T-helper 17 cell (primary cell): ENCODE measurements around the gene FMO5. TPM values are rescaled to one million over a fixed set of nuclear protein-coding genes. Genes with fewer than 3 reads are reported as not detected.
"Not testable (repeated sequence)": the region's sequence is repeated elsewhere in the genome, so short reads cannot be mapped to it uniquely, and the experiment has no call there.

Source experiments
- ATAC-seq: fragments of 150-1000 bp; cut with Tn5 transposase; 2 replicates; pipeline ENCODE4 v1.10.0; 2021; ENCODE audit warnings: mild to moderate bottlenecking, moderate library complexity
- DNase-seq, 3 donors: peaks; one replicate each; pipeline versions ENCODE4 v3.0.0 to v3.0.0-alpha.2; 2020 to 2021
- H3K9me3 ChIP-seq: one replicate; pipeline ENCODE4 v1.7.0; 2013; ENCODE audit warnings: low read length, mild to moderate bottlenecking; ENCODE audit not compliant: control insufficient read depth, poor library complexity, severe bottlenecking
- H3K27ac Mint-ChIP-seq: one replicate; pipeline ENCODE4 v1.8.0; 2022; ENCODE audit warnings: mild to moderate bottlenecking, moderate library complexity, mixed read lengths
- H3K27me3 Mint-ChIP-seq: one replicate; pipeline ENCODE4 v1.8.0; 2022; ENCODE audit warnings: mixed read lengths
- H3K36me3 Mint-ChIP-seq: one replicate; pipeline ENCODE4 v1.8.0; 2022; ENCODE audit warnings: low read depth, mixed read lengths
- H3K4me1 Mint-ChIP-seq: one replicate; pipeline ENCODE4 v1.8.0; 2022; ENCODE audit warnings: mild to moderate bottlenecking, mixed read lengths
- H3K4me3 Mint-ChIP-seq: one replicate; pipeline ENCODE4 v1.8.0; 2022; ENCODE audit warnings: mild to moderate bottlenecking, moderate library complexity, mixed read lengths
- total RNA-seq, 4 donors: library from RNA in 2 of 4; stranded (reverse) in 2 of 4; gene quantifications; one replicate each; pipeline ENCODE4 v1.2.3 and lab custom pipeline; 2022 to 2026

The FMO5 gene
- total RNA-seq, 2 donors from 2014 or later: 1.7 to 1.9 TPM

GRCh38 chr1:147246044-147246690 is 21.0 kb upstream of the FMO5 start:
- no peaks in the 10 kb centered on the region for H3K27me3 Mint-ChIP-seq
- H3K27ac Mint-ChIP-seq: peak overlapping the region; percentile 43
- no peaks in the 10 kb centered on the region for H3K9me3 ChIP-seq
- no peak overlapping the region for H3K4me3 Mint-ChIP-seq
- H3K4me1 Mint-ChIP-seq: peaks cover 39% of the 10 kb centered on the region
- ATAC-seq (no peak), DNase-seq (no peak)
- peaks cover 5% of the 10 kb centered on the region for H3K36me3 Mint-ChIP-seq

GRCh38 chr1:147245586-147246021 is 20.5 kb upstream of the FMO5 start:
- H3K4me3 Mint-ChIP-seq: no peak overlapping the region
- peak overlapping the region; percentile 43 for H3K27ac Mint-ChIP-seq
- ATAC-seq (no peak), DNase-seq (no peak)
- peaks cover 5% of the 10 kb centered on the region for H3K36me3 Mint-ChIP-seq
- H3K9me3 ChIP-seq: no peaks in the 10 kb centered on the region
- peaks cover 39% of the 10 kb centered on the region for H3K4me1 Mint-ChIP-seq
- H3K27me3 Mint-ChIP-seq: no peaks in the 10 kb centered on the region

- H3K27me3 Mint-ChIP-seq: no peaks in the 10 kb centered on the region
- H3K9me3 ChIP-seq: no peaks in the 10 kb centered on the region
- no peak overlapping the region for H3K27ac Mint-ChIP-seq
- peaks cover 36% of the 10 kb centered on the region for H3K4me1 Mint-ChIP-seq
- H3K4me3 Mint-ChIP-seq: no peak overlapping the region
- ATAC-seq: no peak
- peaks cover 5% of the 10 kb centered on the region for H3K36me3 Mint-ChIP-seq
- DNase-seq: no peak
These were observed 20.0 kb upstream of the FMO5 start for GRCh38 chr1:147245129-147245528.

- DNase-seq (no peak), ATAC-seq (no peak)
- Mint-ChIP-seq H3K4me1 (peaks cover 34% of the 10 kb centered on the region), H3K27me3 (peaks cover 8% of the 10 kb centered on the region), H3K27ac (peak overlapping the region; percentile 89), H3K36me3 (peaks cover 9% of the 10 kb centered on the region), H3K4me3 (peak overlapping the region; percentile 95)
- no peaks in the 10 kb centered on the region for H3K9me3 ChIP-seq
These were observed 18.7 kb upstream of the FMO5 start for GRCh38 chr1:147243841-147244240.

GRCh38 chr1:147243228-147243685 is 18.1 kb upstream of the FMO5 start:
- peak overlapping the region; percentile 89 for H3K27ac Mint-ChIP-seq
- H3K9me3 ChIP-seq: no peaks in the 10 kb centered on the region
- peaks cover 9% of the 10 kb centered on the region for H3K36me3 Mint-ChIP-seq
- peak; percentile 4 for ATAC-seq
- peak overlapping the region; percentile 95 for H3K4me3 Mint-ChIP-seq
- peak in 1 of 3 donors; percentile 16 for DNase-seq
- peaks cover 10% of the 10 kb centered on the region for H3K27me3 Mint-ChIP-seq
- H3K4me1 Mint-ChIP-seq: peaks cover 34% of the 10 kb centered on the region

GRCh38 chr1:147242449-147243227 is 17.5 kb upstream of the FMO5 start, which contains the start of gene CHD1L:
Gene CHD1L, plus strand, starts transcription at chr1:147242684. Its CDS starts 20 bp downstream, at chr1:147242704.
- ATAC-seq: peak; percentile 93
- peak; percentile 84 to 93 (median 88) for DNase-seq
- Mint-ChIP-seq H3K4me3 (peak within 1 kb of the TSS; percentile 95), H3K27me3 (peaks cover 10% of the 10 kb centered on the region), H3K4me1 (peaks cover 31% of the 10 kb centered on the region), H3K27ac (peak within 1 kb of the TSS; percentile 89), H3K36me3 (peaks cover 7% of the 10 kb centered on the region)
- no peaks in the 10 kb centered on the region for H3K9me3 ChIP-seq

GRCh38 chr1:147241934-147242448 is 16.9 kb upstream of the FMO5 start:
- peaks cover 7% of the 10 kb centered on the region for H3K36me3 Mint-ChIP-seq
- no peaks in the 10 kb centered on the region for H3K9me3 ChIP-seq
- no peak for DNase-seq
- peak overlapping the region; percentile 95 for H3K4me3 Mint-ChIP-seq
- peak overlapping the region; percentile 77 for H3K27ac Mint-ChIP-seq
- H3K4me1 Mint-ChIP-seq: peaks cover 24% of the 10 kb centered on the region
- H3K27me3 Mint-ChIP-seq: peaks cover 10% of the 10 kb centered on the region
- ATAC-seq: no peak

- peaks cover 15% of the 10 kb centered on the region for H3K4me1 Mint-ChIP-seq
- not testable (repeated sequence) for H3K9me3 ChIP-seq, DNase-seq, H3K4me3 Mint-ChIP-seq, H3K27ac Mint-ChIP-seq, ATAC-seq, H3K36me3 Mint-ChIP-seq
- H3K27me3 Mint-ChIP-seq: peaks cover 10% of the 10 kb centered on the region
These were observed 15.1 kb upstream of the FMO5 start for GRCh38 chr1:147240131-147240721.

GRCh38 chr1:147238925-147239820 is 14.0 kb upstream of the FMO5 start:
- peaks cover 10% of the 10 kb centered on the region for H3K27me3 Mint-ChIP-seq
- peaks cover 13% of the 10 kb centered on the region for H3K4me1 Mint-ChIP-seq
- ATAC-seq: no peak
- H3K36me3 Mint-ChIP-seq: peaks cover 6% of the 10 kb centered on the region
- H3K9me3 ChIP-seq: no peaks in the 10 kb centered on the region
- no peak overlapping the region for H3K27ac Mint-ChIP-seq
- no peak overlapping the region for H3K4me3 Mint-ChIP-seq
- DNase-seq: no peak

- Mint-ChIP-seq H3K4me1 (peaks cover 4% of the 10 kb centered on the region), H3K4me3 (no peak overlapping the region), H3K36me3 (peaks cover 4% of the 10 kb centered on the region), H3K27ac (no peak overlapping the region), H3K27me3 (peaks cover 10% of the 10 kb centered on the region)
- H3K9me3 ChIP-seq: no peaks in the 10 kb centered on the region
- ATAC-seq (no peak), DNase-seq (no peak)
These were observed 13.1 kb upstream of the FMO5 start for GRCh38 chr1:147238053-147238902.

- no peaks in the 10 kb centered on the region for H3K9me3 ChIP-seq
- ATAC-seq (no peak), DNase-seq (no peak)
- Mint-ChIP-seq H3K27ac (no peak overlapping the region), H3K27me3 (peaks cover 10% of the 10 kb centered on the region), H3K4me3 (no peak overlapping the region), H3K4me1 (peaks cover 4% of the 10 kb centered on the region), H3K36me3 (peaks cover 4% of the 10 kb centered on the region)
These were observed 12.0 kb upstream of the FMO5 start for GRCh38 chr1:147236959-147237791.
